Astrocyte of the hippocampus (primary cell): ENCODE measurements around the gene CDH23.

Experiments used
- DNase-seq: peaks from one replicate; pipeline ENCODE4 v3.0.0; 2011; ENCODE audit warnings: low read depth, low spot score

Gene CDH23

DNA sequence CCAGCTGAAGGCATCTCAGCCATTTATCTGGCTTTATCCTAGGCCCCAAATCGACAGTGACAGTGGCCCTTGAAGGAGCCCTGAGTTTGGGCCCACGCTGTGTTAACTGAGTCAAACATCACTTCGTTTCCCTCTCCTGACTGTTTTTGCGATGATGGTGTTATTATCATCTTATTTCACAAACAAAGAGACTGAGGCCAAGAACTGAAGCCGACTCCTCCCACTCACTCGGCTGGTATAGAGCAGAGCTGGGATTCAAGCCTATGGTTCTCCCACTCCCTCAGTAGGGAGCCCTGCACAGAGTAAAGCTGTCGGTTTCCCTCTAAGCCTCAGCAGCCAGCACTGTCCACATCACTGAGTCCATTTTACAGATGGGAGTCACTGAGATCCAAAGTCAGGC lies 141.0 kb downstream of the CDH23 start:
- DNase-seq = no peak

DNA sequence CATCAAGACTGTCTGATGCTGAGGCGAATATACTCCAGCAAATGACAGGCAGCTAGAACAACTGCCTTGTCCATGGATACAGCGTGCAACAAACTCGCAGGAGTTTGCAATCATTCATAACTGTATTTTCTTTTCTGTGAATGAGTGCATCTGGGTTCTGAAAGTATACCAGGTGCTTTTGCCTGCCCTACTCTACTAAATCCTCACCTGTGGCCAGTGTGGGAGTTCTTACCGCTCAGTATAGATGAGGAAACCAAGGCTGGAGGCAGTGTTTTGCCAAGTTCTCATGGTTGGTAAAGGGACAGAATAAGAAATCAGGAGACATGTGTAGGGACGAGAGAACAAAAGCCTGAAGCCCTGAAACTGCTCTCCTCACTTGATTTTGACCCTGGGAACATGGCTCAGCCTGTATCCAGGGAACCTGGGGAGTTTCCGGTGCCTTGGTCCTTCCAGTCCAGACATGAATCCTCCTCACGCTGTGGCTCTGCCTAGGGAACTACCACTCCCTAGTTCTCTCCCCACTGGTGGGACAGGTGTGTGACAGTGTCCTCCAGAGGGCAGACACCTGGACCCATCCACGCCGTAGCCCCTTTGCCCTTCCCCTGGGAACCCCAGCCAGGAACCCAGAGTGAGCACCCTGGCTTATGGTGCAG lies 142.0 kb downstream of the CDH23 start:
- no peak for DNase-seq

DNA sequence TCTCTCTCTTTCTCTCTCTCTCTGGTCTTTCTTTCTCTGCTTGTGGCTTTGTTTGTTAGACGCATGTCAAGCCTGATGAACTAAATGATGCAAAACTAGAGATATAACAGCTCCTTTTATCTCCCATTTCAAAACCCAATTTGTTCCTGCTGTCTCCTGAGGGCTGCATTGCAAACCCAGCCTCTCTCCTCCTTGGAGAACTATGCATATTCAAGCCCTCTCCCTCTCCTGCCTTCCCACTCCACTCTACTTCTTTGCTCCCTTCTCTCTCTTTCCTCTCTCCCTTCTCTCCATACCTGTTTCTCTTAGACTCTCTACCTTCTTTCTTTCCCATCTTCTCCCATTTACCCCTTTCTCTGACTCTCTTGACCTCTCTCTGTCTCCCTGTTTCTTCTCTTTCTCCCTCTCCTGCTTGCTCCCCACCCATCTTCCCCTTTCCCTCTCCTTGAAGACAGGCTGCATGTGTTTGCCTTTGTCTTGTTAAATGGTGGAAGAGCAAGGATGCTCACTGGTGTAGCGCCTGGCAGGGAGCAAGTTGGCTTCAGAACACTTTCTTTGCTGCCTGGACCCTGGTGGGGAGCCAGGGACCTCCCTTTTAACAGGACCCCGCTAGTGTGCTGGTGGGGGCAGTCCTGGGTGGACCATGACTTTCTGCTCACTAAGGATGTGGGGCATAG lies 142.9 kb downstream of the CDH23 start:
- no peak for DNase-seq

DNA sequence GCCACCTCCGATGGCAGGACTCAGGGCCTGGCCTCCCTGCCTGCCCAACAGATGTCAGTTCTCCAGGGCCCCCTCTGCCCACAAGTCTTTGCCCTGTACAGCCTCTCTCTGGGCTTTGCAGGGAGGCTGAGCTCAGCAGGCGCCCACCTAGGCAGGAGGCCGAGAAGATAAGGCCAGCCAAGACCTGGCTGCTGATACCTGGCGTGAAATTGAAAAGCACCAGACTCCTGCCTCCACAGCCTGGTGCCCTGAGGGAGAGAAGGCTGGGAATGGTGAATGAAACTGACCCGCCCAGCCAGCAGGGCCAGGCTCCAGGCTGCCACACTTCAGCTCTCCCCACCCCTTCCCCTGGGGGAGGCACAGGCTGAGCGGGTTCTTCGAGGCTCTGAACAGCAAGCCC lies 145.8 kb downstream of the CDH23 start:
- DNase-seq = no peak

DNA sequence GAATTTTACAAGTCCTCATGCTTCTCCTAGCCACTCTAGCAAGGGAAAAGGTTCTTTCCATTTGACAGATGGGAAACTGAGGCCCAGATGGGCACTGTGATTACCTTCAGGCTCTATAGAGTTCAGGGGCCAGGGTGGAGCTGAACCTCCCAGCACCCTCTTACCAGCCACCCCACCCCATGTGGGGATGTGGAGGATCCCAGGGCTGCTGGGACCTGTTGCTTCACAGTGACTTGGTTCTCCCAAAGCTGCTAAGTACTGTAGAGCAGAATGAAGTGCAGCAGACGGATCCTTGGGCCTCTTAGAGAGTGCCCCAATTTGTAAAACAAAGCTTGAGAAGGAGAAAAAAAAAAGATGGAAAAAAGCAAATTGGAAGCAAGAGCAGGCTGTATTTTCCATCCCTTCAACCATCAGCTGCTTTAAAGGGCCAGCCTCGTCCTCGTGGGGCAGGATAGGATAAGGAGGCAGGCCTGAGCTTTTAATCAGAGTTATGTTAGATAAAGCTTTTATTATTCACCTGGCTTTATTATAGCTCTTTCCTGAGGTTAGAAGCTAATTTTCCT lies 147.0 kb downstream of the CDH23 start:
- no peak for DNase-seq

DNA sequence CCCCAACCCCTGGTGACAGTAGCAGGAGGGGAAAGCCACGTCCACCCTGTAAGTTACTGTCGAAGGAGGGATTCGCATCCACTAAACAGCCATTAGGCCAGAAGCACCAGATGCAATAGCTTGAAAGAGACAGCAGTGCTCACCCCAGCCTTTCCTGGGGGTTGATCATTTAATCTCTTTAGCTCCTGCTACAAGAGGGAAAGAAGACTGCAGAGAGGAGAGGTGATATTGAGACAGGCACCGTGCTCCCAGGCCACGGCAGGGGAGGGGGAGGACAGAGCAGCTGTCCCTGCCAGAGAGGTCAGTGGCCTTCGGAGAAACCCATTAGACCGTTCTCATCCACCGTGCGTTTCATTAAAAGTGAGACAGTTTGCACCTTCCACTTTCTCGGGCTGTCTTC lies 148.3 kb downstream of the CDH23 start:
- no peak for DNase-seq

DNA sequence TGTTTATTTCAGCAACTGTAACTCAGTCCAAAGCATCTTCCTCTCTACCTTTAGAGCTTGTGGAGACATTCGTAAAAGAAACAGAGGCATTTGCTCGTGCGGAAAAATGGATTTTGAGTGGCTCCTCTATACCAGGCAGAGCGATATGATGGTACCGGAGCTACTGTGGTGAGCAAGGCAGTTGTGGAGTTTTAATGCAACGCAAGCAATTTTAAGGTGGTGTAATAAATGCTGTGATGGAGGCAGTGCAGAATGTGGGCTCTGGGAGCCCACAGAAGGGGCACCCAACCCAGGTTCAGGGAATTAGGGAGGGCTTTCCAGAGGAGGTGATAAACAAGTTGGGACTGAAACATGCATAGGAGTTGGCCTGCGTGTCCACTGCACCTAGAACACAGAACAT lies 149.5 kb downstream of the CDH23 start:
- DNase-seq = no peak

DNA sequence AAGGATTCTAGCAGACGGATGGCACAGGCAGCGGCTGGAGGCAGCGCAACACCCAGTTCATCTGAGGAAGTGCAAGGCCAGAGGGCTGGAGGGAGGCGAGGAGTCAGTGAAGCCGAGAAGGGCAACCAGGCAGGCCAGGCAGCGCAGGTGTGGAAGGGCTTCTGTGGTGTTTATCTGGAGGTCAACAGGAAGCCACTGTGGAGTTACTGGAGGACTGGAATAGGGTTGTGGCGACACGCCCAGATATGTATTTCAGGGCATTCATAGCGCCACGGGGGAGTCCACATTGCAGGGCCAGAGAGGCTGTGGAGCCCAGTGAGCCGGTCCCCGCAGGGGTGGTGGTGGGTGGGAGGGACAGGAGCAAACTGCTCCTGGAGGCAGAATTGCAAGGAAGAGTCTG lies 150.6 kb downstream of the CDH23 start:
- DNase-seq = no peak

DNA sequence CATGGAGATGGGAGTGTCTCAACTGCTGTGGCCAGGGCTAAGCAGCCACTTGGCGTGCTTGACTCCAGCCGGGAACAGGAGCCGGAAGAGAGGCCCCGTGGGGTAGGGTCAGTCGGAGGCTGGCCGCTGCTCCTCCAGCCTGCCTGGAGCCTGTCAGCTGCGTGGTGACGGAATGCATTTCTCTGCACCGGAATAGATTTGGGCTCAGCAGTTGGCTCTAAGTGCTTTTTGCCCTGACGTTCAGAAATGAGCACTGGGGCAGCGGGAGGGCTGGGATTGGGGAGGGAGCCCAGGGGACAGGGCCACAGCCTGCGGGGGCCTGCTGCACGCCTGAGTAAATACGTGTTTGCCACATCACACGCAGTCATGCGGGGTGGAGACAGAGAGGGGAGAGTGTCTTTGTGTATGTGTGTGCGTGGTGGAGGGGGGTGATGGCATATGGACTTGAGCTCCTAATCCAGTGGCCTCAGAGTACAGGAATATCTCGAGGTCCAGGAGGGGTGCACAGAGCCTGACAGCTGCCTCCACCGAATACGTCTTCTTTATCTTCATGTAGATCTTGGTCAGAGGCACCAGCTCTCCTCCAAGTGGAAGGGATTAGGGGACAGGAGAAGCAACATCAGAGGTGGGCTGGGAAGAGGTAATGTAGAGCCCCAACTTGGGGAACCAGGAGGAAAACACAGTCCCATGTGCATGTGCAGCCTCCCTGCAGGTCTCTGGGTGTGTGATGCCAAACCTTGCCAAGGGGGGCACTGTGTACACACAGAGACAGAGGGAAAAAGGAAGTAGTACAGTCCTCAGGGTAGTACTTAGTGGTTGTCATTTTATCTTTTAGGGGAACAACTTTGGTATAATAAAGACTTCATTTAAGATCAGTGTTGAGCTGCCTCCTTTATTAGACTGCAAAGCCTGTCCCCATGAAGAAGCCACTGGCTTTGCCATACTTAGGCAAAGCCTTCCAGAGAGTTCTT lies 151.4 kb downstream of the CDH23 start:
- DNase-seq = peak; percentile 66

DNA sequence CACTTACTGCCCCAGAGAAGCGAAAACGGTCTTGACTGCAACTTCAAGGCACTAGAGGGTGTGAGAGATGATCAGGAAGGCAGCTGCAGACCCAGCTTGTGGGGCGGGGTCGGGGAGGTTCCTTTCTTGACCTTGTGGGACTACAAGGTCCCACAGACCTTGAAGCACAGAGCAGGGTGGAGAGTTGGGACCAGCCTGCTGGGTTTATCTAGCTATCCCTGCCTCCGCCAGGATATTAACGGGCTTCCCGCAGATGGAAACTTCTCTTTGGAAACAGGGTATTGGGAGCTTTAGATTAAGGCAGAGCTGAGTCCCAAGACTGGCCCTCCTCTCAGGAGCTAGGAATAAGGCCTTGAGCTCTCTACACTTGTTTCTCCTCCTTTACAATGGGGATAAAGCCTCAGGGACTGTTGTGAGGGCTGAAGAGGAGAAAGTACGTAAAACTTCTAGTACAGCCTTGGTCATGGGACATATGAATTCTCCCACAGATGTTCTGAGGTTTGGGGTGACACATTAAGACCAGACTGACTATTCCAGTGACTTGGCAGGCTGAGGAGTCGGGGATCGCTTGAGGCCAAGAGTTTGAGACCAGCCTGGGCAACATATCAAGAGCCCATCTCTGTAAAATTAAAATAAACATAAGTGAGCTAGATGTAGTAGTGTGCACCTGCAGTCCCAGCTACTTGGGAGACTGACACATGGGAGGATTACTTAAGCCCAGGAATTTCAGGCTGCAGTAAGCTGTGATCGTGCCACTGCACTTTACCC lies 153.2 kb downstream of the CDH23 start:
- DNase-seq = no peak

DNA sequence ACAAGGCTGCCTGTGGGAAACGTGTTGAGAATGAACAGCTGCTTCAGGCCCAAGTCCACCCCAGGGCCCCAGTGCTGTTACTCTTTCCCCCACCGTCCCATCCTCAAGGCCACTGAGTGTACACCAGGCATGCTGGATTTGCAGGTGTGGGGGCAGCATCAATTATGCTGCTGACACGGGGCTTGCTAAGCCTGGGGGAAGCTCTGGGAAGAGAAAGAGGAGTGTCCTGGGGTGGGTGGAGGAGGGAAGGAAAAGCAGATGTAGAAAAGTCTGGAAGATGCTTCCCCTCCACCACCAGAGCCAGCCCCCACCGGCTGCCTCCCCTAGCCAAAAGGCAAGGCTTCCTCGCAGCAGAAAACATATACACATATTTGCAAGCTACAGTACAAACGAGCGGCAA lies 153.9 kb downstream of the CDH23 start:
- no peak for DNase-seq

DNA sequence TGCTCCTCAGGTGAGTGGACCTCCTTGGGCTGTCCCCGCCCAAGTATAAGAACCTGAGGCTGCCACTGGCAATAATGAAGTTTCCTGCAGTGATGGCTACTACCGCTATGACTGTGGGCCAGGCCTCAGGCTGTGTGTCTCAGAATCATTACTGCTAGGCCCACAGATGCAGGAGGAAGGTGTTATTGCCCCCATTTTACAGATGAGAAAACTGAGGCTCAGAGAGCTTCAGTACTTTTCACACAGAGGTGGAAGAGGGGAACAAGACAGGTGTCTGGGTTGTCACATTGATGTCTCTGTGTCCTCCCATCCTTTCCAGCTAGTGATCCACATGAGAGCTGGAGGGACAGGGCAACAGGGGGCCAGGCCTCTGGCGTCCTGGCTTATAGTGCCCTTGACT lies 155.2 kb downstream of the CDH23 start:
- no peak for DNase-seq

DNA sequence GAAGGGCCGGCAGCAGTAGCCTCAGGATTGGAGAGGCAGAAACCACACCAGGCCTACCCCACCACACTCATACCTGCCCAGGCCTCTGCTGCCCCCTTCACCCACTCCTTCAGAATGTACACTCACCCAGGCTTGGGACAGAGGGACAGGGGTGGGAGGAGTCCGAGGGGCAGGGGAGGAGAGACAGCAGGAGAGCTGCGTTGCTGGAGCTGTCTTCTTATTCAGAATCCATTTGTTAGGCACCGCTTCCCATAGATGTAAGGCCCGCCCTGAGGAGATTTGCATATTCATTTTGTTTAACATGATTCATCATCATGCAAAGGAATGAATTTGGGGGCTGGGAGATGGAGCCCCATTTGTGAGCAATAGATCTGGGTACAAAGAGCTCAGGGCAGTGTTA lies 156.7 kb downstream of the CDH23 start:
- DNase-seq = no peak

DNA sequence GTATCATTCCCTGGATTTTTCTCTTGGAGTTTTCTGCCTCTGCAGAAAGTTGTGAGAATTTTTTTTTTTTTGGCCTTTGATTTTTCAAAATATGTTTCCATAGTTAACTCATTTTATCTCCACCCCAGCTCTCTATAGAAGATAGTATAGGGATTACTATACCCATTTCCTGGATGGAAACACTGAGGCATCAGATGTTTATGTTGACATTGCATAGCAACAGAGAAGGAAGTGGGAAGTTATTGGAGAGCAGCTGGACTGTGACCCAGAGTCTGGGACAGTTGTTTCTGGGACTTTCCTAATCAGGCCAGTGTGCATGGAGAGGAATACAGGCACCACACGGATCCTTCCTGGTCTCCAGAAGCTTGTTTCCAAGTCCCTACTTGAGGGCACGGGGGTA lies 158.0 kb downstream of the CDH23 start:
- no peak for DNase-seq

DNA sequence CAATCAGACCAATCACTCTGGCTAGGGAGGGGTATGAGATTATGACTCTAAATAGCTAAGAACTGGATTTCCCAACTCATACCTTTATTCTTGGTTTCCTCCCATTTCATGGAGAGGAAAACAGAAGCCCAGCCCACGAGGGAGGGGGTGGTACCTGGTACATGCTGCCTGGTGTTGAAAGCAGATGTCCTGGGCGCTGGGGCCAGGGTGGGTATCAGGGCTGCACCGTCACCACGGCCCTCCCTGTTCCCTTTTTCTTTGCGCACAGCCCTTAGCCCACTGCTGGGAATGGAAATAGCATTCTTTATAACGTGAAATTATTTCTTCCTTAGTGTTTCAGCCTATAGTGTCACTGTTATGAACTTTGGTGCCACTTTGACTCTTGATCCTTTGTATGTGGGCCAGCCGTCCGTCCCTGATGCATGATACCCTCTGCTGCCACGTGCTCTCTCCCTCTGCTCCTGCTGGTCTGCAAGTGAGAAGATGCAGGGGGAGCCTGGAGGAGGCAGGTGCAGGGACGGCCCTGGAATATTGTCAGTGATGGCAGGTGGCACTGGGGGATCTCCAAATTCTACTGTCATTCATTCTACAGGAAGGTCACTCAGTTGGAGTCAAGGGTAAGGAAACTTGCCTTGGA lies 158.5 kb downstream of the CDH23 start:
- no peak for DNase-seq

DNA sequence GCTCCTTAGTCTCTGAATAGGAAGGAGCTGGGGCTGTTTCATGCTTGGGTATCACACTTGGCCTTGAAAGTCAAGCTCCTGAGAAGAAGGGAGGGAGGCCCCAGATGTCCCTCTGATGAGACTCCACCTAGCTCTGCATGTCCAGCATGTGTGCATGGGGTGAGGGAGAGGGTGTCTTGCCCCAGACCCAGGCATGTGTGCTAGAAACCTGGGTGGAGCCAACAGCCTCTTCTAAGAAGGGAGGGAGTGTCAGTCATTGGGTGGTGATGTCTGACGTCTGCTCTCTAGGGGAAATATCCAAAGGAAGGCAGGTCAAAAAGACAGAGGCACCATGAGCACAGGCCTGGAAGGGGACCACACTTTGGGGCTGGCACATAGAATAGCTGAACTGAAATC lies 159.0 kb downstream of the CDH23 start:
- DNase-seq = no peak

DNA sequence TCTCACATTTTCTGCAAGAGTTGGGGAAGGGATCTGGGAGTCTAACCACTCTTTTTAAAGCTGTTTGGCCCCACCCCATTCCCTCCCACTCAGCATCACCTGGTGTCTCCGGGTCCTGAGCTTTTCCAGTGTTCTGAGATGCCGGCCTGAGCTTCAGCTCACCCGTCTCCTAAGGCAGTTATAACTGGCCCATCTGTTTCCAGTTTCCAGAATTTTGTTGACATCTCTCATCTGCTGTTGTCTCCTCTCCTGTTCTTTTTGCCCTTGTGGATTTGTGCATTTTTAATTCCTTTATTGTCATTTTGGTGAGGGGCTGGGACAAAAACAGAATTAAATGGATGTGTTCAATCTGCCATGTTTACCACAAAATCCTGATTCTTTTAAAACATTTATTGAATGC lies 162.3 kb downstream of the CDH23 start:
- DNase-seq = no peak

DNA sequence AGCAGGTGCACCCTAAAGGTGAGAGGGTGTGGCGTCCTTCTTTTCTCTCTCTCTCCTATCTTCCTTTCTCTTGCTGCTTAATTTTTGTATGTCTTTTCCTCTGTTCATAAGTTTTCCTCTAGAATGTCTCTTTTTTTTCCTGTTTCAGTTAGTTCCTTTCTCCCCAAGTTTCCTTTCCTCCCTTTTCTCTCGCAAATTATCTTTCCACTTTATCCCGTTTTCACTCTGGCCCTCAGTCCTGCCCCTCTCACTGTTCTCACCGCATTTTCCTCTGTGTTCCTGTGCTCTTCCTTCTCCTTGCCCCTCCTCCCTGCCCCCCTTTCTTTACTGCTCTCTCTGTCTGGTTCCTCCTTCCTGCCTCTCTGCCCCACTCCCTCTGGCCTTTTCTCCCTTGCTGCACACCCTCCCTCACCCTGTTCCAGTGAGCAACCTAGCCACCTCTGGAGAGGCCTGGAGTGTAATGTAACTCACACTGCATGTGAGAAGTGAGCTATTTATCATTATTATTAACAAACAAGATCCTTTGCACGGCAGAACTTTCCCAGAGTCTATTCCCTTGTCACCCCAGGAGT lies 164.4 kb downstream of the CDH23 start:
- DNase-seq = no peak

DNA sequence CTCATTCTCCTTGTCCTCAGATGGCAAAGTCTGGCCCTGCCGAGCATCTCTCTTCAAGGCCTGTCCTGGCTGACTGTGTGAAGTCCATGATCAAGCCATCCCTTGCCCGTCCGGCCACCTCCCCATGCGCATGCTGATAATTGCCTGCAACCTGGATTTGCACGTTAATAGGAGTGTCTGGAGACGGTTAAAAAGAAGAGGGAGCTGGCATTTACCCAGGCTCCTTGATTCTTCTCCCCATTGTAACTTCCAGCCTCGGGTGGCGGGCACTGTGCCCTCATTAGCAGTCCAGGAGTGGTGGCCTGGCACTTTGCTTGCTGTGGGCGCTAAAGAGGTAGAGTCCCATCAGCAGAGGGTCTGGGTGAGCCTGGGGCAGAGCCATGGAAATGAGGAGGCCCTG lies 165.5 kb downstream of the CDH23 start:
- DNase-seq = no peak

DNA sequence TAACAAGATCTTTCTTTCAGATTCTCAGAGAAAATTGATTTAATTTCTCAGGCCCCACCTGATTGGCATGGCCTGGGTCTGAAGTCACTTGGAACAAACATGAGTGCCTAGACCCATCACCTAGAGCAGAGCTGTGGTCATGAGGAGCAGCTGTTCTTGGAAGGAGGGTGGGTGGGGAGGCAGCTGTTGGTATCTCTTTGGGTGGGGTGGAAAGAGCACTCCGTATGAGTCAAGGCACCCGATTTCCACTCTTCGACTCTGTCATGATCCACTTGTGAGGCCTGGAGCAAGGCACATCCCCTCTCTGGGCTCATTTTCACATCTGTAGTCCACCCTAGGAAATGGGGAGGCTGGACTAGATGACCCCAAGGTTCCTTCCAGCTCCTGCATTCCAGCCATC lies 166.2 kb downstream of the CDH23 start:
- no peak for DNase-seq
